GM12878 (cell line): ENCODE data around the gene USP17L22. TPM values are rescaled to one million over a fixed set of nuclear protein-coding genes. Genes with fewer than 3 reads are reported as not detected.
"Not testable (repeated sequence)": the region's sequence is repeated elsewhere in the genome, so short reads cannot be mapped to it uniquely, and the experiment has no call there.

Experiments
- ATAC-seq: fragments of 200-7000 bp; cut with Tn5 transposase; 3 replicates; pipeline ENCODE4 v1.9.1; 2020; ENCODE audit warnings: mild to moderate bottlenecking, moderate library complexity
- Bru-seq: library from RNA; stranded (reverse); fragments of 400-500 nt; gene quantifications from one replicate; lab custom pipeline; 2021; lab: Mats Ljungman, UMichigan
- BruChase-seq, 2 experiments: library from RNA; stranded (reverse); fragments of 400-500 nt; gene quantifications; one replicate each; lab custom pipeline; 2021; lab: Mats Ljungman, UMichigan
- BruUV-seq: library from RNA; stranded (reverse); fragments of 400-500 nt; replicated peaks from 2 replicates; lab custom pipeline; 2021; lab: Mats Ljungman, UMichigan
- CTCF ChIA-PET: fragments of 300-600 bp; sonication (Branson Sonifier 250); formaldehyde crosslinking; extraction: SDS; loops from one replicate; lab custom pipeline; 2021; ENCODE audit warnings: inconsistent platforms; lab: Yijun Ruan, JAX
- POLR2A ChIA-PET: fragments of 350-600 bp; formaldehyde crosslinking; extraction: SDS; loops from one replicate; lab custom pipeline; 2021; ENCODE audit warnings: inconsistent platforms; lab: Charles Lee
- RAD21 ChIA-PET: fragments of 300-600 bp; sonication (Branson Sonifier 250); formaldehyde crosslinking; loops from one replicate; lab custom pipeline; 2023; ENCODE audit warnings: antibody characterized with exemption; ENCODE audit not compliant: unreplicated experiment; lab: Charles Lee
- SMC1A ChIA-PET: fragments of 300-600 bp; sonication (Branson Sonifier 250); formaldehyde crosslinking; loops from one replicate; lab custom pipeline; 2023; ENCODE audit not compliant: unreplicated experiment, uncharacterized antibody; lab: Charles Lee
- DNase-seq: peaks from one replicate; pipeline ENCODE4 v3.0.0-alpha.2; 2011; ENCODE audit warnings: low read depth, low spot score
- FAIRE-seq: peaks from 3 replicates; lab custom pipeline; 2011; peaks lifted over from hg19 to GRCh38; lab: Jason Lieb, UNC
- H2AFZ ChIP-seq: 2 replicates; pipeline ENCODE4 v1.6.0; 2011; ENCODE audit warnings: low read depth, low read length, control low read depth; ENCODE audit not compliant: control insufficient read depth
- H3K27ac ChIP-seq: 2 replicates; pipeline ENCODE4 v1.5.1; 2011; ENCODE audit warnings: control low read depth; ENCODE audit not compliant: control insufficient read depth, insufficient read depth
- H3K27me3 ChIP-seq, 2 experiments: replicated peaks in 1 of 2; 2 replicates each; pipeline versions ENCODE4 v1.6.0 to v1.6.1; 2011; ENCODE audit warnings: low read length in 1 of 2; ENCODE audit not compliant: control insufficient read depth in 2 of 2, insufficient read depth in 2 of 2
- H3K36me3 ChIP-seq, 2 experiments: 2 replicates each; pipeline ENCODE4 v1.5.1; 2011; ENCODE audit warnings: low read length in 1 of 2; ENCODE audit not compliant: control insufficient read depth in 2 of 2, insufficient read depth in 2 of 2
- H3K4me1 ChIP-seq: 2 replicates; pipeline ENCODE4 v1.6.1; 2011; ENCODE audit warnings: mild to moderate bottlenecking, low read length, moderate library complexity, mixed read lengths; ENCODE audit not compliant: control insufficient read depth, insufficient read depth
- H3K4me2 ChIP-seq: 2 replicates; pipeline ENCODE4 v1.6.0; 2011; ENCODE audit warnings: control low read depth; ENCODE audit not compliant: control insufficient read depth, insufficient read depth
- H3K4me3 ChIP-seq: fragments of 200-600 bp; sonication (generic); 2 replicates; pipeline ENCODE4 v1.5.1; 2016
- H3K79me2 ChIP-seq: 2 replicates; pipeline ENCODE4 v1.6.0; 2011; ENCODE audit warnings: low read length; ENCODE audit not compliant: control insufficient read depth, insufficient read depth
- H3K9ac ChIP-seq: 2 replicates; pipeline ENCODE4 v1.8.0; 2011; ENCODE audit warnings: low read length, control low read depth, mixed read lengths; ENCODE audit not compliant: control insufficient read depth, insufficient read depth
- H3K9me3 ChIP-seq: replicated peaks from 3 replicates; pipeline ENCODE4 v1.5.1; 2011; ENCODE audit warnings: mild to moderate bottlenecking, low read length; ENCODE audit not compliant: control insufficient read depth, insufficient read depth
- H4K20me1 ChIP-seq: 2 replicates; pipeline ENCODE4 v1.6.0; 2011; ENCODE audit not compliant: control insufficient read depth, insufficient read depth
- WGBS: methylation state at CpG from one replicate; pipeline ENCODE4 v1.1.6; 2016; ENCODE audit warnings: low lambda C conversion rate; ENCODE audit not compliant: insufficient replicate concordance, insufficient coverage; ENCODE audit errors: missing lambda C conversion rate; 5-methylcytosine and 5-hydroxymethylcytosine counted together
- in situ Hi-C: fragments of 300-500 bp; cut with MboI; formaldehyde crosslinking; loops from 9 replicates; pipeline ENCODE4 v1.14.3; 2018; ENCODE audit warnings: mixed read lengths
- intact Hi-C: fragments of 100-400 bp; cut with micrococcal nuclease; formaldehyde crosslinking; loops from one replicate; pipeline ENCODE4 v1.14.2; 2022; ENCODE audit not compliant: unreplicated experiment
- long read RNA-seq, 2 experiments: library from polyadenylated mRNA; unstranded; transcript quantifications; one replicate each; pipeline ENCODE4 v2.0.0, GENCODE V29; 2019 to 2020
- polyA minus RNA-seq, 3 experiments: library from RNA; depleted of rRNA, polyadenylated mRNA; stranded (reverse); fragments of >200 nt; gene quantifications; 2 replicates each; pipeline ENCODE4 v1.2.3, GENCODE V29; 2011
- polyA plus RNA-seq, 11 experiments: library from polyadenylated mRNA; depleted of rRNA in 4 of 11; unstranded in 6 of 11; stranded (reverse) in 5 of 11; fragments of >200 nt; fragmentation: Nextera tagmentation in 4 of 11; fragmentation: Illumina TruSeq in 1 of 11; extraction: Ambion mirVana in 4 of 11; extraction: Trizol in 1 of 11; gene quantifications; 1 replicate in 1 of 11; 2 replicates in 10 of 11; pipeline versions ENCODE4 v1.2.1 to v1.2.3, GENCODE V29; 2011 to 2016; ENCODE audit warnings: inconsistent platforms in 2 of 11, missing spikeins in 2 of 11, low read depth in 1 of 11
- total RNA-seq, 4 experiments: library from RNA; depleted of rRNA in 3 of 4; stranded (reverse); fragments of >200 nt in 3 of 4; fragmentation: Illumina TruSeq in 1 of 4; extraction: Trizol in 1 of 4; gene quantifications; 2 replicates each; pipeline versions ENCODE4 v1.2.1 to v1.2.3, GENCODE V29; 2013 to 2021

USP17L22 gene, protein sequence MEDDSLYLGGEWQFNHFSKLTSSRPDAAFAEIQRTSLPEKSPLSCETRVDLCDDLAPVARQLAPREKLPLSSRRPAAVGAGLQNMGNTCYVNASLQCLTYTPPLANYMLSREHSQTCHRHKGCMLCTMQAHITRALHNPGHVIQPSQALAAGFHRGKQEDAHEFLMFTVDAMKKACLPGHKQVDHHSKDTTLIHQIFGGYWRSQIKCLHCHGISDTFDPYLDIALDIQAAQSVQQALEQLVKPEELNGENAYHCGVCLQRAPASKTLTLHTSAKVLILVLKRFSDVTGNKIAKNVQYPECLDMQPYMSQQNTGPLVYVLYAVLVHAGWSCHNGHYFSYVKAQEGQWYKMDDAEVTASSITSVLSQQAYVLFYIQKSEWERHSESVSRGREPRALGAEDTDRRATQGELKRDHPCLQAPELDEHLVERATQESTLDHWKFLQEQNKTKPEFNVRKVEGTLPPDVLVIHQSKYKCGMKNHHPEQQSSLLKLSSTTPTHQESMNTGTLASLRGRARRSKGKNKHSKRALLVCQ
- not detected in 2 replicates for total RNA-seq (2013; cell fraction: nucleolus; rRNA removed)
- total RNA-seq (2014; rRNA removed) (not detected in 2 replicates), total RNA-seq (2014; rRNA removed; fragmentation: Illumina TruSeq; extraction: Trizol) (not detected in 2 replicates), total RNA-seq (2021) (not detected in 2 replicates), polyA plus RNA-seq (2011; rRNA removed) (not detected in 2 replicates), polyA plus RNA-seq (2014; fragmentation: Illumina TruSeq; extraction: Trizol) (not detected in 2 replicates), polyA plus RNA-seq (2014; fragmentation: Nextera tagmentation; extraction: Ambion mirVana) (not detected), polyA plus RNA-seq (2014; rRNA removed) (not detected in 2 replicates), polyA plus RNA-seq (2016; fragmentation: Nextera tagmentation; extraction: Ambion mirVana) (not detected), polyA minus RNA-seq (2011; rRNA and poly(A)+ RNA removed) (not detected in 2 replicates), Bru-seq, nascent RNA (not detected), BruChase-seq, experiment 1, labeled RNA remaining after a 6-hour chase (not detected), BruChase-seq, experiment 2, labeled RNA remaining after a 2-hour chase (not detected)
- polyA plus RNA-seq (2011; ENCODE audit: low read depth): not detected
- polyA plus RNA-seq (2011; cell fraction: cytosol; rRNA removed): not detected in 2 replicates
- not detected in 2 replicates for polyA plus RNA-seq (2011; cell fraction: nucleus; rRNA removed)
- not detected in 2 replicates for polyA plus RNA-seq (2012)
- polyA minus RNA-seq (2011; cell fraction: cytosol; rRNA and poly(A)+ RNA removed): not detected in 2 replicates
- polyA minus RNA-seq (2011; cell fraction: nucleus; rRNA and poly(A)+ RNA removed): not detected in 2 replicates
- long read RNA-seq, experiment 1: 0 reads
- long read RNA-seq, experiment 2: 0 reads

GRCh38 chr4:9267319-9267718 is at the start of gene USP17L22:
USP17L22 (plus strand) TSS chr4:9267619; CDS start chr4:9267619, 0 bp downstream.
- H3K9ac ChIP-seq, intact Hi-C loops, H3K4me3 ChIP-seq, ATAC-seq, H3K4me2 ChIP-seq, H2AFZ ChIP-seq, BruUV-seq, DNase-seq, RAD21 ChIA-PET, in situ Hi-C loops, H3K27me3 ChIP-seq, H3K79me2 ChIP-seq, H3K9me3 ChIP-seq, SMC1A ChIA-PET, H3K27ac ChIP-seq, H3K36me3 ChIP-seq, CTCF ChIA-PET, POLR2A ChIA-PET, H3K4me1 ChIP-seq, H4K20me1 ChIP-seq, FAIRE-seq: not testable (repeated sequence)
- no CpG with 5 or more reads among the region's 15 CpGs for WGBS

DNA sequence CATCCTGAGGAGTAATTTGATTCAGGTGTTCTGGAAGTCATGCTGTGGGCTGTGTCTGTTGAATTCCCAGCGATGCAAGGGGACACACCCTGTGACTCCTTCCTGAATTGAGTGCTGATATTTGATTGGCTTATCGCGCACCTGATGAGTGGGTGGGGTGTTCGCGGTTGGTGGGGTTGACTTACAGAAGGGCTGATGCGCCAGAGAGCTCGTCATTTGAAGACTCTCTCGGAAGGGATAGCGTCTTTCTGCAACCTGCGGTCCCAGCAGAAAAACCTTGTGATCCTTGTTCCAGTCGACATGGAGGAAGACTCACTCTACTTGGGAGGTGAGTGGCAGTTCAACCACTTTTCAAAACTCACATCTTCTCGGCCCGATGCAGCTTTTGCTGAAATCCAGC is 47.6 kb upstream of the USP17L22 start, which contains the start of gene USP17L12:
TSS of gene USP17L12 (plus strand) at position 301 of the 400 bp plus-strand sequence. CDS start at position 301, 0 bp downstream.
- H3K4me1 ChIP-seq, H3K79me2 ChIP-seq, SMC1A ChIA-PET, H3K36me3 ChIP-seq, DNase-seq, H3K27me3 ChIP-seq, H3K27ac ChIP-seq, H3K4me3 ChIP-seq, intact Hi-C loops, RAD21 ChIA-PET, POLR2A ChIA-PET, in situ Hi-C loops, H3K9ac ChIP-seq, H3K4me2 ChIP-seq, CTCF ChIA-PET, BruUV-seq, H3K9me3 ChIP-seq, H2AFZ ChIP-seq, H4K20me1 ChIP-seq, ATAC-seq, FAIRE-seq: not testable (repeated sequence)
- WGBS: no CpG with 5 or more reads among the region's 13 CpGs

GRCh38 chr4:9224596-9224995 is 42.8 kb upstream of the USP17L22 start, which contains the start of gene USP17L13:
USP17L13 (plus strand) TSS chr4:9224896; CDS start chr4:9224896, 0 bp downstream.
- BruUV-seq, H3K4me1 ChIP-seq, ATAC-seq, H3K79me2 ChIP-seq, FAIRE-seq, H3K9me3 ChIP-seq, intact Hi-C loops, H2AFZ ChIP-seq, RAD21 ChIA-PET, H3K4me3 ChIP-seq, in situ Hi-C loops, DNase-seq, H3K27me3 ChIP-seq, SMC1A ChIA-PET, H3K27ac ChIP-seq, H4K20me1 ChIP-seq, H3K36me3 ChIP-seq, POLR2A ChIA-PET, H3K4me2 ChIP-seq, H3K9ac ChIP-seq, CTCF ChIA-PET: not testable (repeated sequence)
- no CpG with 5 or more reads among the region's 14 CpGs for WGBS
